ENCODE measurements around the gene PGD.

Gene PGD

DNA sequence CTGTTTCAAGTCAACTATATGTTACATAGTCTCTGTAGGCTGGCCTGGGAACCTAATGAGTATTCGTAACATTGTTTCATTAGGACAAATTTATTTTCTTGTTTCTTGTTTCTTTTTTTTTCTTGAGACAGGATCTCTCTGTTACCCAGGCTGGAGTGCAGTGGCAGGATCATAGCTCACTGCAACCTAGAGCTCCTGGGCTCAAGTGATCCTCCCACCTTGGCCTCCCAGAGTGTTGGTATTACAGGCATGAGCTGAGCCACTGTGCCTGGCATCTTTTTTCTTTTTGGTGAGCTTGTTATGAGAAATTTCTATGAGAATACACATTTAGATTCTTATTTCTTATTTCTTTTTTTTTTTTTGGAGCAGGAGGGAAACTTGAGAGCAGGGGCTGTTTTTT lies 38.2 kb downstream of the PGD start:
- Histone ChIP-seq H3K4me3 (ENCODE audit: low read depth, low read length, poor library complexity, severe bottlenecking) (no peak overlapping the region), H3K9me2 (ENCODE audit: low read depth, low read length) (no peaks in the 10 kb centered on the region), H4K20me1 (ENCODE audit: insufficient read depth, low read length) (no peaks in the 10 kb centered on the region), H3K79me2 (ENCODE audit: insufficient read depth, low read length) (no peaks in the 10 kb centered on the region), H3K36me3 (ENCODE audit: insufficient read depth, low read length) (0 out of 2 replicates have a peak, but pooled peaks cover 4% of the 10 kb centered on the region), H2AFZ (ENCODE audit: low read length) (no peak overlapping the region), H3K4me1 (ENCODE audit: insufficient read depth, low read length, severe bottlenecking) (peaks cover 3% of the 10 kb centered on the region), H3K27me3 (ENCODE audit: insufficient read depth, low read length) (no peaks in the 10 kb centered on the region), H3K27ac (ENCODE audit: low read depth, low read length, poor library complexity, severe bottlenecking) (no peak overlapping the region), H3K9me3 (ENCODE audit: low read length) (no peaks in the 10 kb centered on the region), H3K9ac (ENCODE audit: low read length) (no peak overlapping the region), H3K4me2 (ENCODE audit: low read length) (no peak overlapping the region), H3F3A (ENCODE audit: insufficient read depth, low read length) (no peaks in the 10 kb centered on the region)
- TF ChIP-seq EZH2 (IDR thresholded peaks at IDR 0.05; ENCODE audit: borderline replicate concordance, low read length) = no peak
- TF ChIP-seq, protein P1, sequence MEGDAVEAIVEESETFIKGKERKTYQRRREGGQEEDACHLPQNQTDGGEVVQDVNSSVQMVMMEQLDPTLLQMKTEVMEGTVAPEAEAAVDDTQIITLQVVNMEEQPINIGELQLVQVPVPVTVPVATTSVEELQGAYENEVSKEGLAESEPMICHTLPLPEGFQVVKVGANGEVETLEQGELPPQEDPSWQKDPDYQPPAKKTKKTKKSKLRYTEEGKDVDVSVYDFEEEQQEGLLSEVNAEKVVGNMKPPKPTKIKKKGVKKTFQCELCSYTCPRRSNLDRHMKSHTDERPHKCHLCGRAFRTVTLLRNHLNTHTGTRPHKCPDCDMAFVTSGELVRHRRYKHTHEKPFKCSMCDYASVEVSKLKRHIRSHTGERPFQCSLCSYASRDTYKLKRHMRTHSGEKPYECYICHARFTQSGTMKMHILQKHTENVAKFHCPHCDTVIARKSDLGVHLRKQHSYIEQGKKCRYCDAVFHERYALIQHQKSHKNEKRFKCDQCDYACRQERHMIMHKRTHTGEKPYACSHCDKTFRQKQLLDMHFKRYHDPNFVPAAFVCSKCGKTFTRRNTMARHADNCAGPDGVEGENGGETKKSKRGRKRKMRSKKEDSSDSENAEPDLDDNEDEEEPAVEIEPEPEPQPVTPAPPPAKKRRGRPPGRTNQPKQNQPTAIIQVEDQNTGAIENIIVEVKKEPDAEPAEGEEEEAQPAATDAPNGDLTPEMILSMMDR (IDR thresholded peaks at IDR 0.05; ENCODE audit: low read length) = no peak

DNA sequence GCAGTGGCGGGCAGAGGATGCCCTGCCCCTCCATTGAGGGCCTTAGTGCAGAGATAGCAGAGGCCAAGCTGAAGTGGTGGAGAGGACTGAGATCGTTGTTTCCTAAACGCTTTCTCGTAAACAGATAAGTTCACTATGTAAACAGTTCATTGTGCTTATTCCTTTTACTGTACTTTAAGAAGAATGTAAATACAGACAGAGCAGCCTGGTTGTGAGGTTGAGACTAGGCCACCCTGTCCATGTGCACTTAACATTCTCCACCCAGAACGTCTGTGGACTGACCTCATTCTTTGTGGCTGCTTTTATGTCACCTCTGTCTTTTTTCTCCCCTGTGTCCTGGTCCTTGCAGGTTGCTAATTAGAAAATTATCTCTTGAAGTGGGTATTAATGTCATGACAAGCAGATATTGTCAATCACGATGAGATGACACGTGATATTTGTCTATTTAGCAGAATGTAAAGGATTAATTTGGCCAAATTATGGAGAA lies 39.9 kb downstream of the PGD start:
- no peak overlapping the region for H3K27ac ChIP-seq (ENCODE audit: low read depth, low read length, poor library complexity, severe bottlenecking)
- H3K4me3 ChIP-seq (ENCODE audit: low read depth, low read length, poor library complexity, severe bottlenecking) = no peak overlapping the region
- no peaks in the 10 kb centered on the region for H3K79me2 ChIP-seq (ENCODE audit: insufficient read depth, low read length)
- no peaks in the 10 kb centered on the region for H3K9me3 ChIP-seq (ENCODE audit: low read length)
- no peaks in the 10 kb centered on the region for H4K20me1 ChIP-seq (ENCODE audit: insufficient read depth, low read length)
- H3K27me3 ChIP-seq (ENCODE audit: insufficient read depth, low read length) = no peaks in the 10 kb centered on the region
- TF ChIP-seq EZH2 (IDR thresholded peaks at IDR 0.05; ENCODE audit: borderline replicate concordance, low read length) = no peak
- TF ChIP-seq, protein P1 (IDR thresholded peaks at IDR 0.05; ENCODE audit: low read length) = no peak
- H3K9ac ChIP-seq (ENCODE audit: low read length) = no peak overlapping the region
- H3K4me2 ChIP-seq (ENCODE audit: low read length) = no peak overlapping the region
- no peaks in the 10 kb centered on the region for H3F3A ChIP-seq (ENCODE audit: insufficient read depth, low read length)
- H3K36me3 ChIP-seq (ENCODE audit: insufficient read depth, low read length) = 0 out of 2 replicates have a peak, but pooled peaks cover 4% of the 10 kb centered on the region
- H3K4me1 ChIP-seq (ENCODE audit: insufficient read depth, low read length, severe bottlenecking) = no peaks in the 10 kb centered on the region
- H3K9me2 ChIP-seq (ENCODE audit: low read depth, low read length) = no peaks in the 10 kb centered on the region
- H2AFZ ChIP-seq (ENCODE audit: low read length) = no peak overlapping the region

DNA sequence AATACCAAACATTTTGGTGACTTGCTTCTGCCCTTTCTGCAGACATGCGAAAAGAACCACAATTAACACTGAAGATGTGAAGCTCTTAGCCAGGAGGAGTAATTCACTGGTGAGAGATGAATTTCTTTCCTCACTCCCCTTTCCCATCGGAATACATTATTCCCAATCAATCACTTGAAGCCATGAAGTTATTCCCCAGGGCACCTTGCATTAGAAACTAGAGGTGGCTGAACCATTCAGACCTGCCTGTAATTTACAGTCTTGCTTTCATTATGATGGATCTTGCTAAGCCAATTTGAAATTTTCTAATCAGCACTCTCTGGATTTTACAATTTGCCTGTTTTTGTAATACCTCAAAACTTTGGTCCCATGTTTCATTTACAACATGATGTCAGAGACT lies 41.4 kb downstream of the PGD start:
- H3K4me2 ChIP-seq (ENCODE audit: low read length) = no peak overlapping the region
- no peaks in the 10 kb centered on the region for H3K9me2 ChIP-seq (ENCODE audit: low read depth, low read length)
- H3F3A ChIP-seq (ENCODE audit: insufficient read depth, low read length) = no peaks in the 10 kb centered on the region
- no peaks in the 10 kb centered on the region for H3K36me3 ChIP-seq (ENCODE audit: insufficient read depth, low read length)
- no peak for TF ChIP-seq EZH2 (IDR thresholded peaks at IDR 0.05; ENCODE audit: borderline replicate concordance, low read length)
- TF ChIP-seq, protein P1 (IDR thresholded peaks at IDR 0.05; ENCODE audit: low read length) = no peak
- H3K27ac ChIP-seq (ENCODE audit: low read depth, low read length, poor library complexity, severe bottlenecking) = no peak overlapping the region
- no peak overlapping the region for H2AFZ ChIP-seq (ENCODE audit: low read length)
- no peaks in the 10 kb centered on the region for H3K79me2 ChIP-seq (ENCODE audit: insufficient read depth, low read length)
- no peaks in the 10 kb centered on the region for H3K4me1 ChIP-seq (ENCODE audit: insufficient read depth, low read length, severe bottlenecking)
- H3K27me3 ChIP-seq (ENCODE audit: insufficient read depth, low read length) = no peaks in the 10 kb centered on the region
- H3K4me3 ChIP-seq (ENCODE audit: low read depth, low read length, poor library complexity, severe bottlenecking) = no peak overlapping the region
- no peak overlapping the region for H3K9ac ChIP-seq (ENCODE audit: low read length)
- H4K20me1 ChIP-seq (ENCODE audit: insufficient read depth, low read length) = no peaks in the 10 kb centered on the region
- no peaks in the 10 kb centered on the region for H3K9me3 ChIP-seq (ENCODE audit: low read length)

Data from OCI-LY1 (cell line).